K562 (cell line): ENCODE data around the gene NANS. TPM values are rescaled to one million over a fixed set of nuclear protein-coding genes. Genes with fewer than 3 reads are reported as not detected.

Experiments used
- ATAC-seq: fragments of 200-7000 bp; cut with Tn5 transposase; 3 replicates; pipeline ENCODE4 v1.9.1; 2020; ENCODE audit warnings: moderate library complexity
- BruUV-seq: library from RNA; stranded (reverse); fragments of 400-500 nt; replicated peaks from 2 replicates; lab custom pipeline; 2021; lab: Mats Ljungman, UMichigan
- CTCF ChIA-PET: fragments of 300-600 bp; formaldehyde crosslinking; extraction: SDS; loops from one replicate; lab custom pipeline; 2021; ENCODE audit warnings: low intra/inter-chr PET ratio; lab: Yijun Ruan, JAX
- POLR2A ChIA-PET: fragments of 300-600, 350-650 bp; sonication (Branson Sonifier 250); formaldehyde crosslinking; extraction: SDS; loops from one replicate; lab custom pipeline; 2021; ENCODE audit warnings: antibody characterized with exemption, inconsistent platforms; lab: Yijun Ruan, JAX
- DNase-seq, 4 experiments: peaks; one replicate each; pipeline versions ENCODE4 v3.0.0 to v3.0.0-alpha.2; 2011 to 2018; ENCODE audit warnings: low spot score in 3 of 4, mixed read lengths in 3 of 4; ENCODE audit errors: extremely low read depth in 1 of 4
- FAIRE-seq: peaks from 2 replicates; lab custom pipeline; 2011; peaks lifted over from hg19 to GRCh38; lab: Jason Lieb, UNC
- H2AFZ ChIP-seq: 2 replicates; pipeline ENCODE4 v1.6.0; 2011; ENCODE audit warnings: low read depth, low read length, control low read depth, inconsistent platforms
- H3K27ac ChIP-seq: fragments of 200-600 bp; 3 replicates; pipeline ENCODE4 v1.8.0; 2011; ENCODE audit warnings: low read depth, mild to moderate bottlenecking, control low read depth, inconsistent platforms, low read length, moderate library complexity, mixed read lengths; ENCODE audit errors: extremely low read depth
- H3K27me3 ChIP-seq, 2 experiments: fragments of 300-600 bp in 1 of 2; 2 replicates in 1 of 2; 3 replicates in 1 of 2; pipeline versions ENCODE4 v1.6.0 to v1.8.0; 2011; ENCODE audit warnings: inconsistent platforms in 2 of 2, low read length in 2 of 2, mild to moderate bottlenecking in 1 of 2, mixed read lengths in 1 of 2, moderate library complexity in 1 of 2; ENCODE audit not compliant: control insufficient read depth in 2 of 2, insufficient read depth in 2 of 2
- H3K36me3 ChIP-seq: fragments of 300-600 bp; 3 replicates; pipeline ENCODE4 v1.8.0; 2011; ENCODE audit warnings: mild to moderate bottlenecking, low read length, inconsistent platforms; ENCODE audit not compliant: control insufficient read depth, insufficient read depth
- H3K4me1 ChIP-seq, 2 experiments: fragments of 200-600 bp in 1 of 2; replicated peaks in 1 of 2; 2 replicates in 1 of 2; 3 replicates in 1 of 2; pipeline versions ENCODE4 v1.5.1 to v1.8.0; 2011; ENCODE audit warnings: inconsistent platforms in 2 of 2, low read length in 2 of 2, mild to moderate bottlenecking in 1 of 2, mixed read lengths in 1 of 2, moderate library complexity in 1 of 2; ENCODE audit not compliant: control insufficient read depth in 2 of 2, insufficient read depth in 2 of 2
- H3K4me2 ChIP-seq: 2 replicates; pipeline ENCODE4 v1.6.1; 2011; ENCODE audit warnings: low read length, control low read depth, inconsistent platforms, mixed read lengths; ENCODE audit not compliant: insufficient read depth
- H3K4me3 ChIP-seq: fragments of 200-600 bp; sonication (generic), shearing (Covaris generic); 2 replicates; pipeline ENCODE4 v1.5.1; 2016; ENCODE audit warnings: control low read depth, inconsistent platforms
- H3K79me2 ChIP-seq: fragments of 200-600 bp; 3 replicates; pipeline ENCODE4 v1.8.0; 2011; ENCODE audit warnings: low read length, inconsistent platforms; ENCODE audit not compliant: control insufficient read depth, insufficient read depth
- H3K9ac ChIP-seq, 2 experiments: 2 replicates each; pipeline versions ENCODE4 v1.6.0 to v1.6.1; 2011; ENCODE audit warnings: low read depth in 2 of 2, low read length in 2 of 2, control low read depth in 1 of 2, inconsistent platforms in 1 of 2, mild to moderate bottlenecking in 1 of 2, mixed read lengths in 1 of 2; ENCODE audit not compliant: insufficient read depth in 1 of 2
- H3K9me1 ChIP-seq: one replicate; pipeline ENCODE4 v1.6.0; 2011; ENCODE audit warnings: inconsistent platforms, mild to moderate bottlenecking, low read length, moderate library complexity; ENCODE audit not compliant: control insufficient read depth, insufficient read depth
- H3K9me3 ChIP-seq: replicated peaks from 2 replicates; pipeline ENCODE4 v1.5.1; 2011; ENCODE audit warnings: low read depth, low read length, inconsistent platforms; ENCODE audit not compliant: control insufficient read depth, insufficient read depth
- H4K20me1 ChIP-seq: replicated peaks from 2 replicates; pipeline ENCODE4 v1.6.1; 2011; ENCODE audit warnings: low read length, inconsistent platforms, mixed read lengths; ENCODE audit not compliant: control insufficient read depth, insufficient read depth
- C11orf30 ChIP-seq: fragments of 450-650 bp; IDR thresholded peaks from 2 replicates; pipeline ENCODE4 v1.6.1; 2016; ENCODE audit warnings: low read depth, mild to moderate bottlenecking
- CXXC5 ChIP-seq: fragments of 250-450 bp; sonication (Bioruptor Pico); IDR thresholded peaks from 2 replicates; pipeline ENCODE4 v1.8.0; 2022; ENCODE audit warnings: inconsistent platforms, mild to moderate bottlenecking, moderate library complexity
- E2F6 ChIP-seq, 2 experiments: IDR thresholded peaks; 2 replicates each; pipeline ENCODE4 v1.6.1; 2011; ENCODE audit warnings: borderline replicate concordance in 1 of 2, control low read depth in 1 of 2, low read depth in 1 of 2, low read length in 1 of 2, mild to moderate bottlenecking in 1 of 2, mixed read lengths in 1 of 2, moderate library complexity in 1 of 2; ENCODE audit not compliant: insufficient read depth in 1 of 2, insufficient read length in 1 of 2, poor library complexity in 1 of 2, severe bottlenecking in 1 of 2; ENCODE audit errors: extremely low read depth in 1 of 2
- ETV6 ChIP-seq, 3 experiments: fragments of 150-350 bp in 1 of 3; sonication (generic) in 1 of 3; formaldehyde crosslinking in 1 of 3; IDR thresholded peaks; 2 replicates each; pipeline versions ENCODE4 v1.6.1 to v1.8.0; 2014 to 2022; ENCODE audit warnings: borderline replicate concordance in 2 of 3, low read depth in 2 of 3, antibody characterized with exemption in 1 of 3, low read length in 1 of 3, mild to moderate bottlenecking in 1 of 3, missing genetic modification reagents in 1 of 3
- ID3 ChIP-seq, 2 experiments: fragments of 250-450 bp in 1 of 2; fragments of 450-650 bp in 1 of 2; sonication (Bioruptor Pico) in 1 of 2; IDR thresholded peaks; 2 replicates each; pipeline versions ENCODE4 v1.6.1 to v1.8.0; 2016 to 2021; ENCODE audit warnings: mild to moderate bottlenecking in 2 of 2, moderate library complexity in 2 of 2, missing compliant biosample characterization in 1 of 2, missing genetic modification characterization in 1 of 2
- NFE2L1 ChIP-seq: fragments of 450-650 bp; IDR thresholded peaks from 2 replicates; pipeline ENCODE4 v1.6.1; 2016; ENCODE audit warnings: missing genetic modification characterization, low read depth, mild to moderate bottlenecking, missing compliant biosample characterization, moderate library complexity, borderline replicate concordance
- POLR2A ChIP-seq: fragments of 450-650 bp; conservative IDR thresholded peaks from 2 replicates; pipeline ENCODE4 v1.6.1; 2016
- TEAD1 ChIP-seq, 2 experiments: fragments of 450-650 bp in 1 of 2; sonication (generic) in 1 of 2; formaldehyde crosslinking; IDR thresholded peaks; 2 replicates each; pipeline versions ENCODE4 v1.4.0 to v1.8.0; 2020 to 2022; ENCODE audit warnings: mild to moderate bottlenecking in 2 of 2, missing genetic modification reagents in 1 of 2
- VEZF1 ChIP-seq: fragments of 200-800 bp; sonication (Bioruptor generic); IDR thresholded peaks from 2 replicates; pipeline ENCODE4 v1.6.1; 2017; ENCODE audit warnings: missing genetic modification characterization, missing compliant biosample characterization
- ZBTB11 ChIP-seq, 3 experiments: fragments of 200-800 bp in 1 of 3; fragments of 250-450 bp in 1 of 3; fragments of 450-650 bp in 1 of 3; sonication (Bioruptor Pico) in 1 of 3; sonication (Bioruptor generic) in 1 of 3; formaldehyde crosslinking in 1 of 3; IDR thresholded peaks; 2 replicates each; pipeline versions ENCODE4 v1.6.1 to v1.8.0; 2016 to 2022; ENCODE audit warnings: mild to moderate bottlenecking in 2 of 3, missing genetic modification characterization in 2 of 3, missing compliant biosample characterization in 1 of 3, moderate library complexity in 1 of 3
- WGBS: fragments of 100-300 bp; shearing (Covaris generic); methylation state at CpG from one replicate; pipeline ENCODE4 v1.1.6; 2016; ENCODE audit warnings: low coverage, mixed read lengths; ENCODE audit not compliant: insufficient coverage; ENCODE audit errors: missing lambda C conversion rate; 5-methylcytosine and 5-hydroxymethylcytosine counted together
- in situ Hi-C: fragments of 300-500 bp; cut with MboI; formaldehyde crosslinking; loops from 4 replicates; pipeline ENCODE4 v1.15.0; 2018; ENCODE audit warnings: inconsistent platforms, mixed read lengths
- intact Hi-C: fragments of 100-400 bp; cut with micrococcal nuclease; formaldehyde crosslinking; loops from 2 replicates; pipeline ENCODE4 v1.14.2; 2022
- polyA plus RNA-seq, 8 experiments: library from polyadenylated mRNA; depleted of rRNA in 4 of 8; stranded (reverse) in 5 of 8; unstranded in 3 of 8; fragments of >200 nt; fragmentation: Nextera tagmentation in 2 of 8; fragmentation: Illumina TruSeq in 1 of 8; extraction: Ambion mirVana in 2 of 8; extraction: Trizol in 1 of 8; gene quantifications; 2 replicates each; pipeline versions ENCODE4 v1.2.1 to v1.2.3, GENCODE V29; 2011 to 2014; ENCODE audit warnings: inconsistent platforms in 1 of 8, missing spikeins in 1 of 8
- total RNA-seq, 7 experiments: library from RNA; depleted of rRNA in 6 of 7; stranded (reverse); fragments of >200 nt in 6 of 7; fragmentation: Illumina TruSeq in 2 of 7; extraction: Trizol in 2 of 7; gene quantifications; 2 replicates each; pipeline versions ENCODE4 v1.2.1 to v1.2.3, GENCODE V29; 2011 to 2021; ENCODE audit warnings: low replicate concordance in 1 of 7

The NANS gene
- total and polyA plus RNA-seq, 9 of the 15 experiments (the other 6 are each of a cell fraction or from before 2014, with no cell fraction given), result 37.1 to 181 (median 137) TPM

- TF ChIP-seq VEZF1 (CRISPR knock-in tag) (0 out of 2 replicates have a peak, but pooled peaks have one; percentile 16), TEAD1 (CRISPR knock-in tag; IDR thresholded peaks at IDR 0.05) (peak in 1 of 2 experiments; percentile 92; a peak in 2 of 4 replicates), NFE2L1 (tag) (peak; percentile 63; the same call in 1 of the 2 replicates), ID3 (CRISPR knock-in tag; IDR thresholded peaks at IDR 0.05) (peak; percentile 71; the same call in 1 of the 2 replicates), ID3 (tag; IDR thresholded peaks at IDR 0.05) (peak; percentile 96), CXXC5 (peak; percentile 78)
These were observed 6.2 kb upstream of the NANS start (continued) for GRCh38 chr9:98050351-98050750.

GRCh38 chr9:98054376-98054951 is 2.1 kb upstream of the NANS start:
- in situ Hi-C loops, result no loop called here
- TF ChIP-seq C11orf30 (no peak), ZBTB11 (CRISPR knock-in tag; IDR thresholded peaks at IDR 0.05) (no peak), ETV6 (IDR thresholded peaks at IDR 0.05; ENCODE audit: borderline replicate concordance in 1 of 2, low read depth in 2 of 2, low read length in 1 of 2) (no peak), ETV6 (CRISPR knock-in tag; IDR thresholded peaks at IDR 0.05; ENCODE audit: borderline replicate concordance) (no peak), E2F6 (IDR thresholded peaks at IDR 0.05; ENCODE audit: borderline replicate concordance in 1 of 2, extremely low read depth in 1 of 2, insufficient read depth in 1 of 2, insufficient read length in 1 of 2, low read depth in 1 of 2, low read length in 1 of 2, poor library complexity in 1 of 2, severe bottlenecking in 1 of 2) (no peak), POLR2A (0 out of 2 replicates have a peak, but pooled peaks have one; percentile 18)

More at GRCh38 chr9:98054376-98054951, 2.1 kb upstream of the NANS start:
- intact Hi-C loops, result loop anchor here (10.0 kb wide), 1 partner anchor 360 kb away; the partner anchor contains the start of gene XPA
- H3K27ac ChIP-seq, result peak overlapping the region; percentile 60; the same call in 1 of the 3 replicates
- no peak overlapping the region for H3K4me2 ChIP-seq
- BruUV-seq, result no TSS peak
- DNase-seq (no peak), ATAC-seq (no peak; the same call in 2 of the 3 replicates), FAIRE-seq (no peak)
- no peak overlapping the region for H2AFZ ChIP-seq
- POLR2A ChIA-PET, result interaction anchor here (0.7 to 2.2 kb wide), 2 partner anchors 9 kb away, joined by 3 to 7 read pairs; no protein-coding TSS in a partner anchor
- H3K27me3 ChIP-seq, result no peaks in the 10 kb centered on the region
- no peaks in the 10 kb centered on the region for H3K9me1 ChIP-seq
- no peaks in the 10 kb centered on the region for H3K9me3 ChIP-seq
- CTCF ChIA-PET, result no interaction called here
- WGBS, result 44% methylated on average over 7 of the region's 7 CpGs
- peaks cover 18 to 21% of the 10 kb centered on the region in 2 experiments; a peak in 4 of 5 replicates for H3K4me1 ChIP-seq
- no peak overlapping the region for H3K9ac ChIP-seq
- no peak overlapping the region for H3K4me3 ChIP-seq
- H3K36me3 ChIP-seq, result peaks cover 48% of the 10 kb centered on the region
- H4K20me1 ChIP-seq, result no peaks in the 10 kb centered on the region
- H3K79me2 ChIP-seq, result peaks cover 51% of the 10 kb centered on the region
